Stomach (tissue), 4 donors: ENCODE data around the gene DYDC1.

ENCODE experiments used
- EP300 ChIP-seq: sonication (generic); formaldehyde crosslinking; IDR thresholded peaks from one replicate; pipeline ENCODE4 v1.6.1; 2017; ENCODE audit warnings: antibody characterized with exemption
- POLR2AphosphoS5 ChIP-seq, 3 donors: sonication (generic); formaldehyde crosslinking; IDR thresholded peaks; one replicate each; pipeline ENCODE4 v1.6.1; 2016; ENCODE audit warnings: antibody characterized with exemption in 3 of 3

DNA sequence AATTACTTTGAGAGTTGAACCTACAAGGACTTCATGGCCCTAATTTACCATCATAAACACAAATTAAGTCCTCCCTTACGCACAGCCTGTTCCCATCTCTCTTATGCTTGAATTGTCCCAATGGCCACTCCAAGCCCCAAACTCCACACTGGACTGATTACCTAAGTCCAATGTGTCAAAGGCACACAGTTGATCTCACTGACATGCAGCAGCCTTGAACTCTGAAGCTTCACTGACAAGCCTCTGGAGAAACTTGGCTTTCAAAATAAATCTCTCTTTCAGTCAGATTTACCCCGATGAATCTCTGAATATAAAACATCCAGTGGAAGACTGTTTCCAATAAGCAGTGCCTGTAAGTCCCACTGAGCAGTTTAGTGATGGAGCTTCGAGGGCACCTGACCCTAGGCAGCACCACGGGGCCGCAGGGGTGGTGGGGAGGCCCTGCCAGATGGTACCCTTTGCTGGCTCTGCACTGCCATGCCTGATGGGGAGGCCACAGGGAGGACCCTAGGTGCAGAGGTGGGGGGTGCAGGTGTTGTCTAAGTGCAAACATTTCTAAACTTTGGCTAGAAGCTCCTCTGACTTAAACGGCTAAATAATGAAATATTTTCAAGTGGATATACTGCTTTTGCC, 63.8 kb downstream of the DYDC1 start:
- TF ChIP-seq EP300 (no peak), POLR2AphosphoS5 (IDR thresholded peaks at IDR 0.05) (no peak)
